Right kidney (tissue), 1 donor: Measurements from ENCODE around the gene ZNF618.

Experiments
- DNase-seq: peaks from one replicate; pipeline ENCODE4 v3.0.0-alpha.2; 2016

The ZNF618 gene

GRCh38 chr9:113933671-113934070 is 57.6 kb downstream of the ZNF618 start:
- DNase-seq, result no peak

- no peak for DNase-seq
Observed at GRCh38 chr9:113934167-113934828, 58.2 kb downstream of the ZNF618 start.

GRCh38 chr9:113934829-113935676 is 58.9 kb downstream of the ZNF618 start:
- no peak for DNase-seq

DNA sequence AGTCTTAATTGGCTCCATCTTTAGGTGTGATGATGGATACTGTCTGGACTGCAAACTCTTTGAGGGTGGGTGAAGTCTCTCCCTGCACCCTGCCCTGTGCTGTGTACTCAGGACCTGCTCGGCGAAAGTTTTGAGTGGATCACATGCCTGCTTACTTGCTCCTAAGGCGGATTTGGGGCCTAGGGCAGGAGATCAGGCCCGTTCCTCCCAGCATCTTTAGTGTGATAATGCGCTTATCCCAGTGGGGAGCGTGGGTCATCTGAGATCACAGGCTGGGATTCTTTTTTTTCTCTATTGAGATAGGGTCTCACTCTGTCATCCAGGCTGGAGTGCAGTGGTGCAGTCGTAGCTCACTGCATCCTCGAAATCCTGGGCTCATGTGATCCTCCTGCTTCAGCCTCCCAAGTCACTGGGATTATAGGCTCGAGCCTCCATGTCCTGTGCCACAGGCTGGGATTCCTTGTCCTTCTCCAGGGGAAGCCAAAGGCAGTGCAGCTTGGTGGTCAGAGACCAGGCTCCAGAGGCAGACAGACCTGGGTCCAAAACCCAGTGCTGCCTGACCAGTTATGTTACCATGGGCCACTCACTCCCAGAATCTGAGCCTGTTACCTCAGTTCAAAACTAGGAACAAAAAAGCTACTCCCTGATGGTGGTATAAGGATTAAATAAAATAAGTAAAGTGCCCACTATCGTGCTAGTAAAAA is 59.7 kb downstream of the ZNF618 start:
- no peak for DNase-seq

GRCh38 chr9:113940077-113940476 is 64.0 kb downstream of the ZNF618 start:
- DNase-seq, result no peak

DNA sequence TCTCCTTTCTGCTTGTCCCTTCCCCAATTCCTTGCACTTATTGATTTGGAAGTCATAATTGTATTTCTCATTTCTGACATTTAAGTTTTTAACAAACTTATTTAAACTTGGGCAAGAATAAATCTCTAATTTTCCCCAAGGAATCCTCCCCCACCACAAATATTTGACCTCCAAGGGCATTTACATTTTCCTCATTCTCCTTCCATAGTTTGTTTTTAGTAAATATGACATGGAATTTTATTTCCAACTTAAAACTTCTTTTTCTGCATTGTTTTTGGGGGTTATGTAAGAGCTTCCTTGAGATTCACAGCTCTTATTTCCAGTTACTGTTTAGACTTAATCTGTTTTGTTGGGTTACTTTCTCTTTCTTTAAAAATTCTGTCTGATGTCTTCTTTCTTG is 64.9 kb downstream of the ZNF618 start:
- no peak for DNase-seq

DNA sequence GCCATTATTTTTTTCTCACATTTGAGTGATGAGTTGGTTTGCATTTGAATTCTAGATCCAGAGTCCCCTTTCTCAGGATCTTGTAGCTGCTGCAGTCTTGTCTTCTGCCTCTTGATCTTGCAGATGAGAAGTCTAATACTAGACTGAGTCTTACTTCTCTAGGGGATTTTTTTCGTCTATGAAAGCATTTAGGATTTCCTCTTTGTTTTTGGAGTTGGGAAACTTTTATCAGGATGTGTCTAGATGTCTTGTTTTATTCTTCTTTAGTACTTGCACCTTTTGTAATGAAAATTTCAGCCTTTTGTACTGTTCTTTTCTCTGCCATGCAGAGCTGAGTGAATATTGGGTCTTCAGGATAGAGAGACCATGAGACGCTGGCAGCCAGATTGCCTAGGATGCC is 65.4 kb downstream of the ZNF618 start:
- no peak for DNase-seq

DNA sequence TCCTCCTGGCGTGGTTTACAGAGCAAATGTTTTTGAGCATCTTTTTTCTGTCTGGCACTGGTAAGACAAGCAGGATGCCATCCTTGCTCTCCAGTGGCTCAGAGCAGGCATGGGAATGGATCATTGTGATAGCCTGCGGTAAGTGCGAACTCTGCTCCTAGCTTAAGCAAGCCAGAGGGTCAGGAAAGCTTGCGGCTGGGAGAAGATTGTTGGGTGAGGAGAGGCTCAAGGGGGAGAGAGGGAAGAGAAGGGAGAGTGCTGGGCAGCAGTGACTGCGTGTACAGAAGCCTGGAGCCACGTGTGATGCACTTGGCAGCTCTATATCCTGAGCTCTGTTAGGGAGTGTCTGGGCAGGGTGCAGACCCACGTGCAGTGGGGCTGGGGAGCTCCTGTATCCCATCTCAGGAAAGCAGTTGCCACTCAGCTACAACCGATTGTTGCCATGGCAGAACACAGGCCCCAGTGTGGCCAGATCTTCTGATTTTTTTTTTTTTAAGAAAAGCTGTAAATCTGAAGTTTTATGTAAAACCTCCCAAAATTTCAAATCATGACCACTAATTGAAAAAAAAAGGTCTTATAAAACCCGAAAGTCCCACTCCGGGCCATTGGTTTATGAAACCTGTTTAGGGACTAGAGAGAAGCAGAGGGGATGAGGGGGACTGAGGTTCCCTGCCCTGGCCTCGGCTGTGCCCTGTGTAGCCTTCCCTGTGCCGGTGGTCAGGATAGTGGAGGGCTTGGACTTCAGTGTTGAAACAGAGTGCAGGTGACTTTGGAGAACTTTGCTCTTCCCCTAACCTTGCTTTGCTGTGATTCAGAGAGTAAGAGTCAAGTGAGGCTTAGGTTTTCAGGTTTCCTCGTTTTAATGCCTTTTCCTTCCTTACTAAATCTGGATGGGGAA is 67.3 kb downstream of the ZNF618 start:
- DNase-seq, result no peak

GRCh38 chr9:113945784-113946183 is 69.7 kb downstream of the ZNF618 start:
- no peak for DNase-seq

- DNase-seq, result no peak
Observed at GRCh38 chr9:113946496-113947115, 70.5 kb downstream of the ZNF618 start.

DNA sequence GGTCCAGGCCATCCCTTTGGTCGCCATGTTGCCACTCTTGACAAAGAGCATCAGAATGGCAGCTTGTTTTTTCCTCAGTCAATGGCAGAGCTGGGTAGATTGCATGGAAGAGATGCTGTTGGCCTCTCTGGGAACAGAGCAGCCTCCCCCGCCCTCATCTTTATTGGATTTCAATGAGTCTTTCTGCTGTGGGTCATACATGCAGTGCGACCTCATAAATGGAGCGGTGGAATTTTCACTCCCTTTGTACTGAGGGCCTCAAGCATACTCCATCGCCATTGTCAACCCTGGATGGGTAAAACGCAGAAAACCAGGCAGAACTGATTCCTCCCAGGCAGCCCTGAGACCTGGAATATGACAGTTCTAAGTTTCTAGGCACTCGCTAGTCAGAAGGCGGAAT is 71.8 kb downstream of the ZNF618 start:
- DNase-seq, result no peak

DNA sequence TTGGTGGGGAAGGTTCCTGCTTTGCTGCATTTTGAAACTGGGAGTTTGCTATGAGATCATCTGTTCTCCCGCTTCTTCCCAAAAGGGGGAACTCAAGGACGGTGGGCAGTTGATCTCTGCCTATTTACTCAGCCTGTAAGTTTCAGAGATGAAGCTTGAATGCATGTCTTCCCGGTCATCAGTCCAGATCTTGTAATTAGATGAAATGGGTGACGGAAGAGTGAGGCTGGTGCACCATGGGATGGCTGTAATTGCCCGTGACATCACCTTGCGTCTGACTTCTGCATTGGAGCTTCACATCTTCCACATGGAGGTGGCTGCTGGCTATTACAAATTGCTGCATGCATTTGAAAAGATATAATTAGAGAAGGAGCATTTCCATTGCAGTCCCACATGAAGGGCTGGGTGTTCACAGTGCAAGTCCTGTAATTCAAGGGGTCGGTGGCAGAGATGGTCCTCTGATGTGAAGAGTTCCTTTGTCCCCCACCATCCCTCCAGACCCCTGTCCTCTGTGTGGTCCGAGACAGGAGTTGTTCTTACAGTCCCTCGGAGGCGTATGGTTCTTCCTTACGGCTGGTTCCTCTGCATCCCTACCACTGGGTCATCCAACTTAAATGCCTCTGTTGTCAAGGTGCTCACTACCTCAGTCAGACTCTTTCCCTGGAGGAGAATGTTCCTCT is 72.9 kb downstream of the ZNF618 start:
- no peak for DNase-seq

DNA sequence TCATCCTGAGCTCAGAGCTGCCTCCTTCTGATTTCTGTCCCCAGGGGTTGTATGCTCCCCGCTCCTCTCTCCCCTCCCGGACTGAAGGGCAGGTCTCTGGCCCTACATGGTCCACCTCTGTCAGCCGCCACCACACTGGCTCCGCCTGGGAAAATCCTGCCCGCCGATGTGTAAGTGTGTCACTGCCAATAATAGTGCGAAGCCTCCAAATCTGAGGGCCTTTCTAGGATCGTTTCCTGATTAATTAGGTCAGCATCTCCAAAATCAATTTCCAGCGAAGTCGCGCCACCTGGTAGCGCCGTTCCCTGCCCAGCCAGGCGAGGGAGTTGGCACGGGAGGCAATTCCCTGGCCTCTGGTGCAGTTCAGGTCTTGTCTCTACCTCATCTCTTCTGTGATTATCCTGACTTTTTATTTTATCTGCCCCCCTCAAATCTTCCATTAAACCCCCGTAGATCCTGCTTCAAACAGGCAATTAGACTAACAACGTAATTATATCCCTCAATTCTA is 73.5 kb downstream of the ZNF618 start:
- DNase-seq, result no peak

DNA sequence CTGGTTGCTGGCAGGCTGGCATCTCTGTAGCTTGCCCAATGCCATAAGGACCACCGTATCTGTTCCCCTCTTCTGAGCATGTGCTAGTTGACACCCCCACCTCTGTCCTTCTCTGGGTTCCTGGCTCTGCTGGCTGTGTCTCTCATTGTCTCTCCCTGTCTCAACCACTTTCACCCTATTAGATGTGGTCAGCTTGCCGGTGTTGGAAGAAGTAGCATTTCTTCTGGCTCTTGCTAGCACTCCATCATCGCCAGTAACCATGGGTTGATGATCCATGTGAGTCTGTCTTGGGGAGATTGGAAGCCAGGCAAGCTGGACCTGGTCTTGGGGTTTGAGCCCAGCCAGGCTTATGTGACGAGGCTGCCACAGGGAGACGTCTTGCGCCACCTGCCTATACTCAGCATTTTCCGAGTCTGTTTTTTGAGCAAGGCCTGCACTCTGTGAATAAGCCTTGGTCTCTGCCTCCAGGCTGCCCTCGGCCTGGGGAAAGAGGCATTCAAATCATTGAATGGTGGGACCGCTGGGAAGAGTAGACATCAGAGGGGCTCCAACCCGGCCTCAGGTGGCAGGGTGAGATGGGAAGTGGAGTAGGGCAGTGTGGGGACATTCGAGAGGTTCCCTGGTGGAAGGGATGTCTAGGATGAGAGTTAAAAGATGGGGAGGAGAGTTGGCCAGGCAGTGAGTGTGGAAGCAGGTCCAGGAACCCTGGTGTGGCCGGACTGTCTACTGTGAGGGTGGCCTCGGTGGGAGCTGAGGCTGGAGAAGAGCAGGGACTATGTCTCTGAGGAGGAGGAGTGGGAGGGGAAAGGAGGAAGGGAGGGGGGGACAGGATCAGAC is 74.3 kb downstream of the ZNF618 start:
- no peak for DNase-seq

- DNase-seq, result no peak
Observed at GRCh38 chr9:113951032-113951372, 74.9 kb downstream of the ZNF618 start.

DNA sequence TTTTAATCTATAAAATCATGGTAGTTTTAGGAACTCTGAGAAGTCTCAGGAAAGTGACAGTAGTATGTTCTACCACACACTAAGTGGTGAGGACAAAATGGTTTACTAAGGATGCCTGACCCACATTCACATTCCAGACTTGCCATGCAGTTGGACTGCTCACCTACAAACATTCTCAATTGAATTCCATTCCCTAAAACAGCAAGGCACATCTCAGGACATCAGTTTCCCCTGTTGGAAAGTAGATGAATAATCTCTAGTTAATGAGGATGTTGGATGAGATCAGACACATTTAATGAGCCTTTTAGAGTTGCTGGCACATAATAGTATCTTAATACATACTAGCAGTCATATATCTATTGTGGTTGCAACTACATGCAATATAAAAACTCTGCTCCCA is 76.6 kb downstream of the ZNF618 start:
- no peak for DNase-seq

DNA sequence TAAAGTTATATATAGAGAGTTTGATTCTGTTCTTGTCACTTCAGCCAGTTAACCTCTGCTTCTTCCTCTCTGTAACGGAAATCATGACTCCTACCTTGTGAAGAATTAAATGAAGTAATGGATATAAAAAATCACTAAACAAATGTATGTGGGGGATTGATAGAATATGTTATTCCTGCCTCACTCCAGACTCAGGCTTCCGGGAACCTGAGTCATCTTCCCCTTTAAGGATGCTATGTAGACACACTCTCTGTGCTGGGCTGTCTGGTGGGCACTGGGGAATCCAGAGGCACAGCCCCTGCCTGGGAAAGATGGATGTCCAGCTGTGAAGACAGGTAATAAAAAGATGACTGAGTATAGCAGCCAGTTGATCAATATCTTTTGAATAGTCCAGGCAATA is 77.4 kb downstream of the ZNF618 start:
- DNase-seq, result no peak

GRCh38 chr9:113954591-113954990 is 78.5 kb downstream of the ZNF618 start:
- no peak for DNase-seq

- DNase-seq, result no peak
Observed at GRCh38 chr9:113955076-113955752, 79.1 kb downstream of the ZNF618 start.

- no peak for DNase-seq
Observed at GRCh38 chr9:113956901-113957300, 80.8 kb downstream of the ZNF618 start.
